K562 (cell line): ENCODE results near the gene GABPB1. TPM values are rescaled to one million over a fixed set of nuclear protein-coding genes. Genes with fewer than 3 reads are reported as not detected.

ENCODE experiments used
- CBFA2T2 ChIP-seq: fragments of 450-650 bp; conservative IDR thresholded peaks from 2 replicates; pipeline ENCODE4 v1.6.1; 2017; ENCODE audit warnings: mild to moderate bottlenecking
- FOS ChIP-seq: IDR thresholded peaks from 3 replicates; pipeline ENCODE4 v1.6.1; 2011; ENCODE audit not compliant: insufficient read length; ENCODE audit errors: extremely low read depth
- HMGN3 ChIP-seq: IDR thresholded peaks from 2 replicates; pipeline ENCODE4 v1.6.1; 2011; ENCODE audit warnings: borderline replicate concordance, low read depth, mild to moderate bottlenecking, mixed read lengths, low read length; ENCODE audit not compliant: insufficient read length; ENCODE audit errors: extremely low read depth
- MAFK ChIP-seq: IDR thresholded peaks from 2 replicates; pipeline ENCODE4 v1.6.1; 2011; ENCODE audit warnings: low read length, improper control_type of control experiment
- RCOR1 ChIP-seq, 2 experiments: IDR thresholded peaks; 2 replicates each; pipeline ENCODE4 v1.6.1; 2012; ENCODE audit warnings: low read depth in 2 of 2, low read length in 2 of 2, borderline replicate concordance in 1 of 2, improper control_type of control experiment in 1 of 2
- ZBTB17 ChIP-seq: fragments of 450-650 bp; formaldehyde crosslinking; IDR thresholded peaks from 2 replicates; pipeline ENCODE4 v1.4.0; 2020; ENCODE audit warnings: mild to moderate bottlenecking
- ZFPM2 ChIP-seq: fragments of 250-450 bp; sonication (Bioruptor Pico); IDR thresholded peaks from 2 replicates; pipeline ENCODE4 v1.5.1; 2022; ENCODE audit warnings: mild to moderate bottlenecking
- ZNF133 ChIP-seq: fragments of 250-450 bp; sonication (Bioruptor Pico); IDR thresholded peaks from 2 replicates; pipeline ENCODE4 v1.4.0; 2020; ENCODE audit warnings: mild to moderate bottlenecking
- ZNF212 ChIP-seq: fragments of 450-650 bp; formaldehyde crosslinking; IDR thresholded peaks from 2 replicates; pipeline ENCODE4 v1.4.0; 2020; ENCODE audit warnings: mild to moderate bottlenecking
- ZNF347 ChIP-seq: fragments of 450-650 bp; formaldehyde crosslinking; IDR thresholded peaks from 2 replicates; pipeline ENCODE4 v1.4.0; 2020; ENCODE audit warnings: low read depth, mild to moderate bottlenecking, moderate library complexity
- ZNF766 ChIP-seq: fragments of 200-800 bp; sonication (Bioruptor generic); conservative IDR thresholded peaks from 2 replicates; pipeline ENCODE4 v1.6.1; 2016; ENCODE audit warnings: missing genetic modification characterization, missing compliant biosample characterization
- polyA plus RNA-seq, 8 experiments: library from polyadenylated mRNA; depleted of rRNA in 4 of 8; stranded (reverse) in 5 of 8; unstranded in 3 of 8; fragments of >200 nt; fragmentation: Nextera tagmentation in 2 of 8; fragmentation: Illumina TruSeq in 1 of 8; extraction: Ambion mirVana in 2 of 8; extraction: Trizol in 1 of 8; gene quantifications; 2 replicates each; pipeline versions ENCODE4 v1.2.1 to v1.2.3, GENCODE V29; 2011 to 2014; ENCODE audit warnings: inconsistent platforms in 1 of 8, missing spikeins in 1 of 8
- total RNA-seq, 7 experiments: library from RNA; depleted of rRNA in 6 of 7; stranded (reverse); fragments of >200 nt in 6 of 7; fragmentation: Illumina TruSeq in 2 of 7; extraction: Trizol in 2 of 7; gene quantifications; 2 replicates each; pipeline versions ENCODE4 v1.2.1 to v1.2.3, GENCODE V29; 2011 to 2021; ENCODE audit warnings: low replicate concordance in 1 of 7
- TF ChIP-seq, protein P1 (sequence below): fragments of 250-450 bp; sonication (Bioruptor Pico); IDR thresholded peaks from 2 replicates; pipeline ENCODE4 v1.5.0; 2021

Gene GABPB1
- total and polyA plus RNA-seq, 9 of the 15 experiments (the other 6 are each of a cell fraction or from before 2014, with no cell fraction given): 11.8 to 42.3 (median 33.2) TPM

GRCh38 chr15:50250760-50251394 lies 104.1 kb downstream of the GABPB1 start (continued):
- TF ChIP-seq ZBTB17 (CRISPR knock-in tag) (no peak), ZNF133 (CRISPR knock-in tag) (no peak), RCOR1 (IDR thresholded peaks at IDR 0.05; ENCODE audit: borderline replicate concordance in 1 of 2, low read depth in 2 of 2, low read length in 2 of 2) (peak in 1 of 2 experiments; percentile 74; a peak in 2 of 4 replicates), CBFA2T2 (no peak), ZFPM2 (CRISPR knock-in tag) (no peak), ZNF212 (no peak), ZNF766 (peak; percentile 68; the same call in 1 of the 2 replicates), HMGN3 (no peak), ZNF347 (CRISPR knock-in tag) (no peak), FOS (no peak), MAFK (peak; percentile 31; the same call in 1 of the 2 replicates)
- TF ChIP-seq, protein P1, sequence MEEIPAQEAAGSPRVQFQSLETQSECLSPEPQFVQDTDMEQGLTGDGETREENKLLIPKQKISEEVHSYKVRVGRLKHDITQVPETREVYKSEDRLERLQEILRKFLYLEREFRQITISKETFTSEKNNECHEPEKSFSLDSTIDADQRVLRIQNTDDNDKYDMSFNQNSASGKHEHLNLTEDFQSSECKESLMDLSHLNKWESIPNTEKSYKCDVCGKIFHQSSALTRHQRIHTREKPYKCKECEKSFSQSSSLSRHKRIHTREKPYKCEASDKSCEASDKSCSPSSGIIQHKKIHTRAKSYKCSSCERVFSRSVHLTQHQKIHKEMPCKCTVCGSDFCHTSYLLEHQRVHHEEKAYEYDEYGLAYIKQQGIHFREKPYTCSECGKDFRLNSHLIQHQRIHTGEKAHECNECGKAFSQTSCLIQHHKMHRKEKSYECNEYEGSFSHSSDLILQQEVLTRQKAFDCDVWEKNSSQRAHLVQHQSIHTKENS (CRISPR knock-in tag): no peak
- TF ChIP-seq, all 486 proteins: peak for 15
